Activated naive CD4-positive, alpha-beta T cell treated with anti-CD3 and anti-CD28 coated beads, Interleukin-2, amount 50 U/mL, for 72 hours (primary cell): Measurements from ENCODE around the gene KCNK4. TPM values are rescaled to one million over a fixed set of nuclear protein-coding genes. Genes with fewer than 3 reads are reported as not detected.
A peak's percentile ranks its signal among the peaks of the same experiment; 100 is the strongest.

ENCODE experiments used
- ATAC-seq, 2 donors: fragments of 150-1000 bp; cut with Tn5 transposase; 2 replicates each; pipeline ENCODE4 v1.10.0; 2021; ENCODE audit warnings: mild to moderate bottlenecking in 2 of 2, moderate library complexity in 2 of 2
- DNase-seq, 2 donors: peaks; one replicate each; pipeline ENCODE4 v3.0.0; 2021 to 2022; ENCODE audit warnings: low spot score in 2 of 2
- H3K27ac Mint-ChIP-seq, 2 donors: one replicate each; pipeline ENCODE4 v1.8.0; 2022; ENCODE audit warnings: mild to moderate bottlenecking in 2 of 2, mixed read lengths in 2 of 2
- H3K36me3 Mint-ChIP-seq, 2 donors: one replicate each; pipeline ENCODE4 v1.8.0; 2022; ENCODE audit warnings: mixed read lengths in 2 of 2
- H3K9me3 Mint-ChIP-seq, 2 donors: one replicate each; pipeline ENCODE4 v1.8.0; 2022; ENCODE audit warnings: mixed read lengths in 2 of 2
- total RNA-seq, 2 donors: library from RNA; stranded (reverse); gene quantifications; one replicate each; pipeline ENCODE4 v1.2.3, GENCODE V29; 2022

Gene KCNK4
- total RNA-seq, 2 donors from 2014 or later, result 0.23 to 0.46 TPM

GRCh38 chr11:64263021-64263946, 27.8 kb upstream of the KCNK4 start:
- ATAC-seq (no peak), DNase-seq (no peak)
- no peak overlapping the region for H3K27ac Mint-ChIP-seq
- no peaks in the 10 kb centered on the region for H3K36me3 Mint-ChIP-seq
- H3K9me3 Mint-ChIP-seq, result no peaks in the 10 kb centered on the region

- H3K27ac Mint-ChIP-seq, result no peak overlapping the region
- H3K36me3 Mint-ChIP-seq, result peaks cover 0 to 4% of the 10 kb centered on the region in 2 donors
- no peak for DNase-seq
- ATAC-seq, result no peak
- H3K9me3 Mint-ChIP-seq, result no peaks in the 10 kb centered on the region
These were observed 27.2 kb upstream of the KCNK4 start for GRCh38 chr11:64263947-64264317.

- no peak for ATAC-seq
- Mint-ChIP-seq H3K9me3 (no peaks in the 10 kb centered on the region), H3K36me3 (peaks cover 0 to 8% of the 10 kb centered on the region in 2 donors), H3K27ac (no peak overlapping the region)
- DNase-seq, result no peak
These were observed 26.7 kb upstream of the KCNK4 start for GRCh38 chr11:64264371-64264852.

GRCh38 chr11:64265176-64266160, 25.6 kb upstream of the KCNK4 start:
- ATAC-seq, result no peak
- H3K36me3 Mint-ChIP-seq, result peaks cover 9 to 14% of the 10 kb centered on the region in 2 donors
- DNase-seq, result no peak
- H3K9me3 Mint-ChIP-seq, result no peaks in the 10 kb centered on the region
- no peak overlapping the region for H3K27ac Mint-ChIP-seq

- no peak for ATAC-seq
- H3K27ac Mint-ChIP-seq, result no peak overlapping the region
- no peaks in the 10 kb centered on the region for H3K9me3 Mint-ChIP-seq
- DNase-seq, result no peak
- peaks cover 10 to 14% of the 10 kb centered on the region in 2 donors for H3K36me3 Mint-ChIP-seq
These were observed 24.8 kb upstream of the KCNK4 start for GRCh38 chr11:64266339-64266738.

GRCh38 chr11:64267207-64267945, 23.7 kb upstream of the KCNK4 start:
- ATAC-seq (no peak), DNase-seq (no peak)
- Mint-ChIP-seq H3K9me3 (no peaks in the 10 kb centered on the region), H3K27ac (peak overlapping the region; percentile 55 to 91), H3K36me3 (peaks cover 10 to 14% of the 10 kb centered on the region in 2 donors)

- Mint-ChIP-seq H3K27ac (peak overlapping the region; percentile 88 to 91), H3K9me3 (no peaks in the 10 kb centered on the region), H3K36me3 (peaks cover 10 to 14% of the 10 kb centered on the region in 2 donors)
- DNase-seq, result no peak
- no peak for ATAC-seq
These were observed 22.8 kb upstream of the KCNK4 start for GRCh38 chr11:64268025-64268892.

- Mint-ChIP-seq H3K27ac (peak overlapping the region; percentile 88 to 91), H3K9me3 (no peaks in the 10 kb centered on the region), H3K36me3 (peaks cover 10 to 14% of the 10 kb centered on the region in 2 donors)
- DNase-seq (peak; percentile 56 to 71), ATAC-seq (peak; percentile 1 to 10)
These were observed 22.1 kb upstream of the KCNK4 start for GRCh38 chr11:64268893-64269539.

GRCh38 chr11:64269540-64270220, 21.4 kb upstream of the KCNK4 start:
- peak; percentile 84 to 86 for ATAC-seq
- Mint-ChIP-seq H3K36me3 (peaks cover 10 to 14% of the 10 kb centered on the region in 2 donors), H3K27ac (peak overlapping the region; percentile 91 to 98), H3K9me3 (no peaks in the 10 kb centered on the region)
- peak; percentile 97 to 98 for DNase-seq

- Mint-ChIP-seq H3K9me3 (no peaks in the 10 kb centered on the region), H3K36me3 (peaks cover 2 to 4% of the 10 kb centered on the region in 2 donors), H3K27ac (peak overlapping the region in 1 of 2 donors; percentile 19)
- DNase-seq, result no peak
- ATAC-seq, result no peak
These were observed 15.9 kb upstream of the KCNK4 start for GRCh38 chr11:64275031-64275800.

- H3K36me3 Mint-ChIP-seq, result no peaks in the 10 kb centered on the region
- ATAC-seq, result no peak
These were observed 15.3 kb upstream of the KCNK4 start for GRCh38 chr11:64275841-64276240.

GRCh38 chr11:64276653-64277431, 14.3 kb upstream of the KCNK4 start:
- ATAC-seq, result no peak
- H3K9me3 Mint-ChIP-seq, result no peaks in the 10 kb centered on the region
- H3K27ac Mint-ChIP-seq, result no peak overlapping the region
- no peak for DNase-seq
- H3K36me3 Mint-ChIP-seq, result no peaks in the 10 kb centered on the region

More at GRCh38 chr11:64275841-64276240, 15.3 kb upstream of the KCNK4 start:
- no peak for DNase-seq
- H3K27ac Mint-ChIP-seq, result no peak overlapping the region
- H3K9me3 Mint-ChIP-seq, result no peaks in the 10 kb centered on the region

GRCh38 chr11:64278576-64279190, 12.4 kb upstream of the KCNK4 start:
- no peak overlapping the region for H3K27ac Mint-ChIP-seq
- H3K9me3 Mint-ChIP-seq, result no peaks in the 10 kb centered on the region
- no peaks in the 10 kb centered on the region for H3K36me3 Mint-ChIP-seq
- ATAC-seq (no peak), DNase-seq (no peak)
